DMS114 treated with DMSO at 0.1 percent for 48 hours (cell line): ENCODE data around the gene GMEB2.
A peak's percentile ranks its signal among the peaks of the same experiment; 100 is the strongest.

ENCODE experiments used
- DNase-seq: peaks from one replicate; lab custom pipeline; 2025; ENCODE audit not compliant: unreplicated experiment; lab: John Stamatoyannopoulos, UW

GMEB2 gene

GRCh38 chr20:63590218-63591146, 36.4 kb downstream of the GMEB2 start:
- DNase-seq: no peak

DNA sequence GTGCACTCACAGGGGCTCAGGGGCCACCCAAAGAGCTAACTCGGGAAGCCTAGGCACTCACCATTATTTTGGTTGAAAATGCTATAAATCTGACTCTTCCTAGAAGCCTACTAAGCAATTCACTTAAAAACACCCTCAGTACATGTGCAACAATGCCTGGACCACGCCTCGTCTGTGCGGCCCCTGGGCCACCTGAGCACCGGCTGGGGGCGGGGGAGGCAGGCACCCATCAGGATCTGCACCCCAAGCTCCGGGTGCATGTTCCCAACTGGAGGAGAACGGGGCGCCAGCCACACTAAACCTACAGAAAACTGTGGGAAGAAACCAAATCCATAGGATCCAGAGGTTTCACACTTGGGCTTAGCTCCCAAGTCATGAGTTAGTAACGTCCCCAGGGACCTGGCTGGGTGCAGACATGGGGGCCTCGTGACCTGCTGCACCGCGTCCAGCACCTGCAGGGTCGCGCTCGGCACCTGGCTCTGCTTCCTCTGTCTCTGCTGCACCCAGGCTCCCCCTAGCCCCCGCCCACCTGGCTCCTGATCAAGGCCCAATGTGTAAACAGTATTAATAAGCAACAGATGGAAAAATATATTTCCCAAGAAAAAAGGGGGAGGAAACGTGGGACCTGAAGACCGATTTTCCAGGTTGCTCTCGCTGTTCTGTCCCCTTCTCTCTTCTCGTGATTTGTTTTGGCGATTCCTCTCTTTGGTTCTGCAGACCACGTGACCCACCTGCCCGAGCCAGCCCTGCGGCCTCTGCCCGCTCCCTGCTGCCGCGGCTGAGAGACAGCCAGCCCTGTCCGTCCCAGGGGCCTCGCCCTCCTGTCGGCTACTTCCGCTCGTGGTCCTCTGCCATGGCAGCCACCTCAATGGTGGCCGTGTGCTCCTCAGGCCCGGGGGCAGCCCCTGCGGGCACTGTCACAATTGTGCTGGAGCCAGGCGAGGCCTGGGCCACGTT, 37.4 kb downstream of the GMEB2 start:
- DNase-seq: no peak

GRCh38 chr20:63588641-63589041, 38.3 kb downstream of the GMEB2 start:
- DNase-seq: no peak

GRCh38 chr20:63587776-63588591, 38.9 kb downstream of the GMEB2 start:
- no peak for DNase-seq

DNA sequence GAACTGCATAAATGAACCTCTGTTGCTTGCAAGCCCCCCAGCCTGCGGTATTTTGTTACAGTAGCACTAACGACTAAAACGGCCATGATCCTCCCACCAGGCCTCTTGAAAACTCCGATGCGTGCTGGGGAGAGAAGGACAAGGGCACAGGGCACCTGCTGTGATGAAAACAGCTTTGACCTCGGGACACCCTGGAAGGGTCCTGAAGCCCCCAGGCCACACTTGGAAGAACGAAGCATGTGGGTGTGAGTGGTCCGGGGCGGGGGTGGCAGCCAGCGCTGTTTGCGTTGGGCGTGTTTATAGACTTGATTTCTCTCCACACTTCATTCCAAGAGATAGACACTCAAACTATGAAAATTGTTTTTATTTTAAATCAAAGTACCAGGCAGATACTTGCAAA, 39.6 kb downstream of the GMEB2 start:
- DNase-seq: no peak

DNA sequence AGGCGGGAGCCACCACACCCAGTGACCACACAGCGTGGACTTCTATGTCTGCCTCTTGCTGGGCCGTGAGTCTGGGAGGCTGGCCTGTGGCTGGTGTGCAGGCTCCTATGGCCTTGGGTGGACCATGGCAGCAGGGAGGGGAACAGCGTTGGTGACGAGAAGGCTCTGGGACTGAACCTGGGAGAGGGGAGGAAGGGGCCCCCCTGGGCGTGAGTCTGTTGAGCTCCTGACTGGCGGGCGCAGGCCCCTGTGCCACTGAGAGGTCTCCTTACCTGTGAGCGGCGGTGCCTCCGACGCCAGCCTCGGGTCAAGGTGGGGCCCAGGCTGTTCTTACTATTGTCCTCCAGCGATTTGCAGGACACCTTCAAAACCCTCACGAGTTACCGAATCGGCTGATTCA, 40.1 kb downstream of the GMEB2 start:
- no peak for DNase-seq

- DNase-seq: no peak
Observed at GRCh38 chr20:63585616-63586565, 41.0 kb downstream of the GMEB2 start.

DNA sequence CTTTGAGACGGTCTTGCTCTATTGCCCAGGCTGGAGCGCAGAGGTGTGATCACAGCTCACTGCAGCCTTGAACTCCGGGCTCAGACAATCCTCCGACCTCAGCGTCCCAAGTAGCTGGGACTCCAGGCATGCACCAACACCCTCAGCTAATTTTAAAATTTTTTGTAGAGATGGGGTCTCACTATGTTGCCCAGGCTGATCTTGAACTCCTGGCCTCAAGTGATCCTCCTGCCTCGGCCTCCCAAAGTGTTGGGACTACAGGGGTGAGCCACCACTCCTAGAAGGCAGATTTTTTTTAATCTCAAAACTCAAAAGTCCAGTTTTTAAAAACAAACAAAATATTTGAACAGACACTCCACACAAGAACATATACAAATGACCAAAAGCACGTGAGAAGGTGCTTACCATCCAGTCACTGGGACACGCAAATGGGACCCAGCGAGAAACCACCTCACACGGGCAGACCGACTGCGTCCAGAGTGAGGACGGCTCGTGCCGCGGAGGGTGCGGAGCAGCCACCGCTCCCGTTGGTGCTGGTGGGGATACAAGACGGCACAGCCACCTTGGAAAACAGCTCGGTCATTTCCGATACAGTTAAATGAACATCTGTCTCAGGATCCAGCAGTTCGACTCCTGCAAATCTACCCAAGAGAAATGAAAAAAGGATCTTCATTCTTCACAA, 44.4 kb downstream of the GMEB2 start:
- no peak for DNase-seq

DNA sequence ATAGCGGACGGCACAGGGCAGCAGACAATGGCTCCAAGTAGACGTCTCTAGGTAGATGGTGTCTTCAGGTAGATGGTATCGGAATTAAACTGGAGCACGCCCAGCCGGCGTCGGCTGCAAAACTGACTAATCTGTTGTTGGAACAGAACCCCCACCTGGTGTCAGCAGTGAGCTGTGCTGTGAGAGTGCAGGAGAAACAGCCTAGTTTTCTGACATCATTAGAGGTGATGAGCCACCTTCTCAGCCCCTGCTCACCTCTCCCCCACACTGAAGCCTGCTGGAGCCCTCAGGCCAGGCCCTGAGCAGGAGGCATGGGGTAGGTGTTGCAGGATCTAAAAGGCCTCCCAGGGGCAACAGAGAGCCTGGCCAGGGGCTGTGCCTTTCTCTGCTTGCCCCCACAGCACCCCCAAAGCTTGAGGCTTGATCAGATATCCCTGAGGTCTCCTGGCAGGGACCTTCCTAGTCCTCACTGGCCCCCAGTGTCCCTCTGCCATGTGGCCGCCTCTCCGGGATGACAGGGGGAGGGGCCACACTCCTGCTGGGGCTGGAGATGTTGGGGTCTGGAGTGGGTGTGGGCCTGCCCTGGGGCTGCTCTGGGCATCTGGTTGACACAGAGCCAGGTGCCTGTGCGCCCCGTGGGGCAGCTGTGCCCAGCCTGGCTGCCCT, 46.0 kb downstream of the GMEB2 start:
- no peak for DNase-seq

- DNase-seq: no peak
Observed at GRCh38 chr20:63579017-63579694, 47.7 kb downstream of the GMEB2 start.

DNA sequence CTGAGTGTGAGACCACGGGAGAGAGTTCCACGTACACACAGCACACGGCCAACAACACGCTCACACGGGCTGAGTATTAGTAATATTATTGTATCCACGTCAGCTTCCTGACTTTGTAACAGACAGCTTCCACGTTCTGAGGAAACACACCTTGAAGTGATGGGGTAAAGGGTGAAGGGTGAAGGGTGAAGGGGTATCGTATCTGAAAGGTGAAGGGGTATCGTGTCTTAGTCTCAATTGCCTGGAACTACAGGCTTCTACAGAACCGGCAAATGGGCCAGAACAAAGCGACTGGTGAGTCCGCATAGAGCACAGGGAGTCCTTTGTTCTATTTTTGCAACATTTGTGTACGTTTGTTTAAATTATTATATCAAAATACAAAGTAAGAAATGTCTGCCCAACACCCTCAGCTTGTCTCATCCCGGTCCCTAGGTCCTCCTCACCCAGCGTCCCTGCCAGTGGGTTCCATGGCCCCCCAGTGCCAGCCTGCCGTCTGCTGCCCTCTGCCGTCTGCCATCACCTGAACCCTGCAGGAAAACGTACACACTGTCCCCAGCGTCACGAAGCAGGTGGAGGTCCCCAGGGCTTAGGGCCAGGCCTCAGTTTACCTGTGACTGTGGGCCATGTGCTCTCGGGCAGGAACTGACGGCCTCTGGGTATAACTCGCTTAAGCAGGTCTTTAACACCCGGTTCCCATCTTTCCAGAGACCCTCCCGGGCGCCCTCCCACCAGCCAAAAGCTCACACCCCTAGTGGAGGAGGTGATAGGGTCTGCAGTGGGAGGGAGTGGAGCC, 48.5 kb downstream of the GMEB2 start:
- no peak for DNase-seq

GRCh38 chr20:63577317-63577894, 49.5 kb downstream of the GMEB2 start:
- no peak for DNase-seq

GRCh38 chr20:63576311-63576710, 50.6 kb downstream of the GMEB2 start:
- no peak for DNase-seq

DNA sequence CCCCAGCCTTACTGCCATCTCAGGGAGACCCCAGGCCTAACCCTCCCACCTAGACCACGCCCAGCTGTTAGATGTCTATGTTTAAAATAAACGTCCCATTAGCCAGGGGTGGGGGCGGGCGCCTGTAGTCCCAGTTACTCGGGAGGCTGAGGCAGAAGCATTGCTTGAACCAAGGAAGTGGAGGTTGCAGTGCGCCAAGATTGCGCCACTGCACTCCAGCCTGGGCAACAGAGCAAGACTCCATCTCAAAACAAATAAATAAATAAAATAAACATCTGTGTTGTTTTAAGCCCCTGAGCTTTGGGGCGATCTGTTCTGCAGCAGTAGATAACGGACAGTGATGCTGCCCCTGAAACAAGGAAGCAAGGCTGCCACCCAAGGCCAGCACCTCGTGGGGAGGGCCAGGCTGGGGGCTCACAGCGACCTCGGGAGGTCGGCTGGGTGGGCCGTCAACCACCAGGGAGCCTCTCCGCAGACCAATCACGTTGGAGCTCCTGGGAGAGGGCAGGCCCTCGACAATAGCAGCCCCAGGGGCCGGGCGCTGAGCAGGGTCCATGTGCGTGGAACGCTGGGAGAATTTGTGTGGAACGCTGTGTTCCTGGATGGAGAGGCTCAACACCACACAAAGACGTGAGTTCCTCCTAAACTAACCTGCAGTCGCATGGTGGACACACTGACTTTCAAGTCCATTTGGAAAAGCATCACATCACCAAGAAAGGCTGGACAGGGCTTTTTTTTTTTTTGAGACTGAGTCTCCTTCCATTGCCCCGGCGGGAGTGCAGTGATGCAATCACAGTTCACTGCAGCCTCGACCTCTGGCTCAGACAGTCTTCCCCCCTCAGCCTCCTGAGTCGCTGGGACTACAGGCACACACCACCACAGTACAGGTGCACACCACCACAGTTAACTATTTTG, 51.8 kb downstream of the GMEB2 start:
- DNase-seq: no peak

- peak; percentile 27 for DNase-seq
Observed at GRCh38 chr20:63574156-63574828, 52.6 kb downstream of the GMEB2 start, which contains the start of gene HELZ2. Gene HELZ2 (minus strand): TSS chr20:63574239. CDS start chr20:63572385, 1,854 bp downstream.
